Uterus (tissue), 4 donors: Measurements from ENCODE around the gene RAC3. TPM values are rescaled to one million over a fixed set of nuclear protein-coding genes. Genes with fewer than 3 reads are reported as not detected.

ENCODE experiments used
- DNase-seq, 2 donors: peaks; one replicate each; pipeline ENCODE4 v3.0.0-alpha.2; 2019 to 2020
- H3K27ac ChIP-seq, 2 donors: fragments of 200-600 bp; sonication (generic); 1 replicate in 1 of 2; 2 replicates in 1 of 2; pipeline ENCODE4 v1.5.1; 2016 to 2018
- H3K27me3 ChIP-seq, 2 donors: fragments of 200-600 bp; sonication (generic); one replicate each; pipeline ENCODE4 v1.5.1; 2018 to 2019; ENCODE audit warnings: control low read depth in 1 of 2
- H3K36me3 ChIP-seq, 2 donors: fragments of 200-600 bp; sonication (generic); one replicate each; pipeline ENCODE4 v1.5.1; 2019; ENCODE audit warnings: control low read depth in 1 of 2
- H3K4me1 ChIP-seq, 2 donors: fragments of 200-600 bp; sonication (generic); one replicate each; pipeline ENCODE4 v1.5.1; 2018 to 2019; ENCODE audit warnings: control low read depth in 1 of 2
- H3K4me3 ChIP-seq, 2 donors: fragments of 200-600 bp; sonication (generic); 1 replicate in 1 of 2; 2 replicates in 1 of 2; pipeline ENCODE4 v1.5.1; 2018 to 2019; ENCODE audit warnings: mild to moderate bottlenecking in 1 of 2
- H3K9me3 ChIP-seq, 2 donors: fragments of 200-600 bp; sonication (generic); one replicate each; pipeline ENCODE4 v1.5.1; 2019; ENCODE audit warnings: control low read depth in 1 of 2
- CTCF ChIP-seq, 4 experiments: fragments of 200-600 bp in 2 of 4; fragments of 450-650 bp in 2 of 4; sonication (generic) in 2 of 4; IDR thresholded peaks; one replicate each; pipeline ENCODE4 v1.5.1; 2016 to 2019; ENCODE audit warnings: antibody characterized with exemption in 4 of 4, mild to moderate bottlenecking in 2 of 4, moderate library complexity in 1 of 4
- POLR2A ChIP-seq, 2 donors: fragments of 450-650 bp; IDR thresholded peaks; one replicate each; pipeline ENCODE4 v1.6.1; 2016; ENCODE audit warnings: antibody characterized with exemption in 2 of 2, mild to moderate bottlenecking in 1 of 2, moderate library complexity in 1 of 2
- intact Hi-C: fragments of 100-400 bp; cut with DNase I; formaldehyde crosslinking; loops from one replicate; pipeline ENCODE4 v1.15.1; 2023; ENCODE audit warnings: low total_unique reads
- total RNA-seq, 4 donors: library from RNA; depleted of rRNA in 3 of 4; stranded (reverse); fragments of >200 nt in 3 of 4; gene quantifications; one replicate each; pipeline versions ENCODE4 v1.1.0 to v1.2.4, GENCODE V29; 2014 to 2023
- donor health status: DM: yes; HTN: yes; CAD: no.

The RAC3 gene
- total RNA-seq, 4 donors from 2014 or later: 0.91 to 8.4 TPM; not detected in 2

- H3K4me1 ChIP-seq: no peaks in the 10 kb centered on the region
- no peak overlapping the region for H3K4me3 ChIP-seq
- DNase-seq: no peak
- H3K27ac ChIP-seq: no peak overlapping the region
- TF ChIP-seq CTCF (IDR thresholded peaks at IDR 0.05): no peak
- no peak for TF ChIP-seq POLR2A (IDR thresholded peaks at IDR 0.05)
- H3K27me3 ChIP-seq: no peaks in the 10 kb centered on the region
- H3K9me3 ChIP-seq: no peaks in the 10 kb centered on the region
- intact Hi-C loops: no loop called here
- no peaks in the 10 kb centered on the region for H3K36me3 ChIP-seq
Observed at GRCh38 chr17:82081966-82082365, 50.5 kb downstream of the RAC3 start.

GRCh38 chr17:82082456-82082855 is 51.0 kb downstream of the RAC3 start:
- no peaks in the 10 kb centered on the region for H3K27me3 ChIP-seq
- TF ChIP-seq CTCF (IDR thresholded peaks at IDR 0.05): no peak
- no peak for DNase-seq
- no peaks in the 10 kb centered on the region for H3K9me3 ChIP-seq
- no peak overlapping the region for H3K27ac ChIP-seq
- no peak overlapping the region for H3K4me3 ChIP-seq
- no peaks in the 10 kb centered on the region for H3K4me1 ChIP-seq
- no peaks in the 10 kb centered on the region for H3K36me3 ChIP-seq
- intact Hi-C loops: no loop called here

DNA sequence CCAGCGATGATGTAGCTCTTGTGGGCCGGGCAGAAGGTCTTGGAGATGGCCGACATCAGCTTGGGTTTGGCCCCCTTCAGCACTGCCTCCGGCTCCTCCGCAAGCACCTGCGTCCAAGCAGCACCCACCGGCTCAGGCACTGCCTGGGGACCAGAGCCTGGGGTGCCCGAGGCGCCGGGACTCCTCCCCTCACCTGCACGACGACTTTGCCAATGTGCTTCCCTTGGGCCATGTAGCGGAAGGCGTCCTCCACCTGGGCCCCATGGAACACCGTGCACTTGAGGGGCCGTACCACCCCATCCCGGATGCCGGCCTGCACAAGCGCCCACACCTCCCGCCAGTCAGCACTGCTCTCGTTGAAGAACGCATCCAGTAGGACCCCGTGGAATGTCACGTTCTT is 51.5 kb downstream of the RAC3 start:
- Histone ChIP-seq H3K36me3 (no peaks in the 10 kb centered on the region), H3K27me3 (no peaks in the 10 kb centered on the region), H3K4me1 (no peaks in the 10 kb centered on the region), H3K9me3 (no peaks in the 10 kb centered on the region), H3K4me3 (no peak overlapping the region), H3K27ac (no peak overlapping the region)
- intact Hi-C loops: no loop called here
- TF ChIP-seq CTCF (IDR thresholded peaks at IDR 0.05) (no peak), POLR2A (IDR thresholded peaks at IDR 0.05) (no peak)
- no peak for DNase-seq

Other genes with a start within 250 kb of the RAC3 start
- not detected for gene GCGR, start 227.5 kb upstream of the RAC3 start, total RNA-seq
- 10 to 100 TPM; 30.5 to 92.6 (median 61.3) TPM for gene MCRIP1, start 198.4 kb upstream of the RAC3 start, total RNA-seq
- 1 to 10 TPM in 1 of 4 donors, not detected in 3; 1.6 TPM for gene PPP1R27, start 196.6 kb upstream of the RAC3 start, total RNA-seq
- 100 to 1,000 TPM; 199 to 504 (median 304) TPM for gene P4HB, start 171.1 kb upstream of the RAC3 start, total RNA-seq
- 100 to 1,000 TPM in 1 of 4 donors, 10 to 100 TPM in 3; 31.2 to 350 (median 55.1) TPM for gene ARHGDIA, start 160.3 kb upstream of the RAC3 start, total RNA-seq
- gene ALYREF, start 140.1 kb upstream of the RAC3 start, total RNA-seq: 10 to 100 TPM in 3 of 4 donors, 1 to 10 TPM in 1; 3.2 to 82.1 (median 34.5) TPM
- 10 to 100 TPM; 45.9 to 72.6 (median 61.5) TPM for gene ANAPC11, start 140.0 kb upstream of the RAC3 start, total RNA-seq
- 1 to 10 TPM in 2 of 4 donors, not detected in 2; 2.0 to 2.1 TPM for gene NPB, start 129.4 kb upstream of the RAC3 start, total RNA-seq
- gene PCYT2, start 120.3 kb upstream of the RAC3 start, total RNA-seq: 10 to 100 TPM in 3 of 4 donors, 1 to 10 TPM in 1; 4.1 to 27.7 (median 18.8) TPM
- gene SIRT7, start 113.5 kb upstream of the RAC3 start, total RNA-seq: 10 to 100 TPM in 3 of 4 donors, under 1 TPM in 1; 0.77 to 87.1 (median 14.6) TPM
- gene MAFG, start 103.9 kb upstream of the RAC3 start, total RNA-seq: 10 to 100 TPM in 3 of 4 donors, 1 to 10 TPM in 1; 9.7 to 23.1 (median 12.7) TPM
- 10 to 100 TPM in 2 of 4 donors, 1 to 10 TPM in 2; 4.2 to 81.5 (median 8.1) TPM for gene PYCR1, start 94.4 kb upstream of the RAC3 start, total RNA-seq
- not detected for gene MYADML2, start 84.4 kb upstream of the RAC3 start, total RNA-seq
- gene NOTUM, start 70.5 kb upstream of the RAC3 start, total RNA-seq: 1 to 10 TPM in 1 of 4 donors, not detected in 3; 5.0 TPM
- gene ASPSCR1, start 54.0 kb upstream of the RAC3 start, total RNA-seq: 10 to 100 TPM in 2 of 4 donors, 1 to 10 TPM in 2; 3.5 to 34.2 (median 13.6) TPM
- 100 to 1,000 TPM in 1 of 4 donors, 10 to 100 TPM in 3; 26.7 to 212 (median 49.8) TPM for gene CENPX, start 8.8 kb upstream of the RAC3 start, total RNA-seq
- gene LRRC45, start 8.4 kb upstream of the RAC3 start, total RNA-seq: 10 to 100 TPM in 1 of 4 donors, 1 to 10 TPM in 2, under 1 TPM in 1; 0.29 to 14.2 (median 5.3) TPM
- 100 to 1,000 TPM in 1 of 4 donors, 10 to 100 TPM in 3; 23.8 to 125 (median 67.5) TPM for gene DCXR, start 6.0 kb downstream of the RAC3 start, total RNA-seq
- gene RFNG, start 20.1 kb downstream of the RAC3 start, total RNA-seq: 10 to 100 TPM; 11.8 to 33.7 (median 23.3) TPM
- 100 to 1,000 TPM in 1 of 4 donors, 10 to 100 TPM in 3; 76.0 to 326 (median 85.6) TPM for gene GPS1, start 20.2 kb downstream of the RAC3 start, total RNA-seq
- gene DUS1L, start 34.1 kb downstream of the RAC3 start, total RNA-seq: 10 to 100 TPM; 30.2 to 70.6 (median 46.5) TPM
- 10 to 100 TPM in 2 of 4 donors, 1 to 10 TPM in 2; 5.3 to 59.4 (median 23.4) TPM for gene FASN, start 66.6 kb downstream of the RAC3 start, total RNA-seq
- 10 to 100 TPM in 2 of 4 donors, 1 to 10 TPM in 2; 4.4 to 88.2 (median 17.6) TPM for gene CCDC57, start 181.2 kb downstream of the RAC3 start, total RNA-seq
- gene SLC16A3, start 197.4 kb downstream of the RAC3 start, total RNA-seq: 10 to 100 TPM in 2 of 4 donors, 1 to 10 TPM in 2; 1.5 to 28.6 (median 12.2) TPM
- gene CSNK1D, start 242.0 kb downstream of the RAC3 start, total RNA-seq: 100 to 1,000 TPM in 1 of 4 donors, 10 to 100 TPM in 3; 16.5 to 173 (median 44.6) TPM